ENCODE measurements around the gene NTM.

DNA sequence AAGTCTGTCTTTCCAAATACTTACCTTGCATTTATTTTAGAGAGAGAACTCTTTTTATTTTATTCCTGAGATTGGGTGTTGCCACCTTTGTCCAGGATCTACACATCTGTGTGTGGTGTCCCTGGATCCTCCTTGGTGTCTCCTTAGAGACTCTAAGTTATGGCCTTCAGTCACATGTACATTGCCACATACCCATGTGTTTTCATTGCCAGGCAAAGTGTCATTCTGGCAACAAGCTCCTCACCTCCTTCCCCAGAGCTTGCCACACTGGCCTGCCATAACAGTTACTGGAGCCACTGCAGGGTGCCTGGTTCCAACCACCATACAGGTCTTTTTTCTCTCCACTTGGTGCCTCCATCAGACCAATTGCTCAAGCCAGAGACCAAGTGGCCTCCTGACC, 379.7 kb downstream of the NTM start:
- TF ChIP-seq POLR2A (IDR thresholded peaks at IDR 0.05) = no peak
- TF ChIP-seq CTCF (IDR thresholded peaks at IDR 0.05) = no peak
